Measurements from ENCODE around the gene MEIOC. TPM values are rescaled to one million over a fixed set of nuclear protein-coding genes. Genes with fewer than 3 reads are reported as not detected.
A peak's percentile ranks its signal among the peaks of the same experiment; 100 is the strongest.
"Not testable (repeated sequence)": the region's sequence is repeated elsewhere in the genome, so short reads cannot be mapped to it uniquely, and the experiment has no call there.

Gene MEIOC
- under 0.01 and 0.22 TPM in 2 replicates for total RNA-seq (2012; rRNA removed)

DNA sequence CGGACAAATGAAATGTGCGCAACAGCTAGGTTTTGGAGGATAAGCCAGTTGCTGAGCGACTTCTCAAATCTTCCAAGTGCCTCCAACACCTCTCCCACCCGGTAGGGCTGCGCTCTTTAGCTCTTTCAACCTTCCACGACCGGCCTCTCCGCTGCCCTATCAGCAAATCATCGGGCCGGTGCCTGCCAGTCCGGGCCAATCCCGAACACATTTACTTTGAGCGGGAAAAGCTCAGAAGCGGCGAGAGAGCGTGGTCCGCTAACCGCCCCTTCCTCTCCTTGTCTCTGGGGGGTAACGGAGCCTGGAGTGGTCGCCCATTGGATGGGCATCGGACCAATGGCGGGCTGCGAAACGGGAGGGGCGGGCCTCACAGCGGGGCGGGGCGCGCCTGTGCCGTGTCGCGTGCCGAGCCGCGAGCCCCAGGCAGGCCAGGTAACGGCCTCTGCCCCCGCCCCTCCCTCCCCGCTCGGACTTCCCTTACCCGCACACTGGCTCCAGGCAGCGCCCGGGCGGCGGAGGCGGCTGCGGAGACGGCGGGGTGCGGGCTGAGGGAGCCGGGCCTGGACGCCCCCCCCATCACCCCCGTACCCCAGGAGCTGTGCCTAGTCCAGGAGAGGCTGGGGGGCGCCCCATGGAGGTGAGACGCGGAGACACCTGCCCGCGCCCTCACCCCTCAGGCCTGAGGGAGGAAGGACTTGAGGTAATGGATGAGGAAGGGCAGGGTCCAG, at the start of gene MEIOC:
Gene MEIOC, plus strand, starts transcription at position 486 of the 728 bp plus-strand sequence. Its CDS starts 146 bp downstream, at position 632.
- Histone ChIP-seq H3K4me2 (ENCODE audit: low read length) (peak within 1 kb of the TSS; percentile 65), H3K36me3 (ENCODE audit: insufficient read depth, low read length) (no peaks in the 10 kb centered on the region), H3K4me3 (ENCODE audit: low read length) (peak within 1 kb of the TSS; percentile 43), H3K9me3 (replicated peaks; ENCODE audit: low read length) (no peaks in the 10 kb centered on the region), H3K4me1 (ENCODE audit: control insufficient read depth, insufficient read depth, low read length) (no peaks in the 10 kb centered on the region), H3K27me3 (ENCODE audit: control insufficient read depth, insufficient read depth, low read length) (peaks cover 18% of the 10 kb centered on the region), H3K9ac (ENCODE audit: low read depth, low read length) (no peak within 1 kb of the TSS)

DNA sequence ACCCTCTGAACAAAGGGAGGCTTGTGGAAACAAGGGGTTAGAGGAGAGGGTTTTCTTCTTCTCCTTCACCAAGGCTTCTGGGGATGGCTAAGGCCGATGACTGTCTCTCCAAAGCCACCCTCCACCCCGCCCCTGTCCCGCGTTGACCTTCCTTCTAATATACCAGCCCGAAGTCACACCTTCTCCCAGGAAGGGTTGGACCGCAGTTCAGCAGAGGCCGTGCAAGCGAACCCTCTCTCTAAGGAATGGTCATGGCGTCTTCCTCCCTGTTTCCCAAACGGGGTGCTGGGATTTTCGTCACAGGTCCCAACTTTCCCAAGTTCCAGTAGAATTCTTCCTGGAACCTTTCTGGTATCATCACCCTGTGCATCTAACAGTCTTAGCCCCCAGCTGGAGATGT, 49.6 kb upstream of the MEIOC start:
- Histone ChIP-seq H3K36me3 (ENCODE audit: insufficient read depth, low read length) (no peaks in the 10 kb centered on the region), H3K4me2 (ENCODE audit: low read length) (no peak overlapping the region), H3K9me3 (replicated peaks; ENCODE audit: low read length) (no peaks in the 10 kb centered on the region), H3K27me3 (ENCODE audit: control insufficient read depth, insufficient read depth, low read length) (no peaks in the 10 kb centered on the region), H3K4me1 (ENCODE audit: control insufficient read depth, insufficient read depth, low read length) (peaks cover 23% of the 10 kb centered on the region), H3K4me3 (ENCODE audit: low read length) (no peak overlapping the region), H3K9ac (ENCODE audit: low read depth, low read length) (no peak overlapping the region)

DNA sequence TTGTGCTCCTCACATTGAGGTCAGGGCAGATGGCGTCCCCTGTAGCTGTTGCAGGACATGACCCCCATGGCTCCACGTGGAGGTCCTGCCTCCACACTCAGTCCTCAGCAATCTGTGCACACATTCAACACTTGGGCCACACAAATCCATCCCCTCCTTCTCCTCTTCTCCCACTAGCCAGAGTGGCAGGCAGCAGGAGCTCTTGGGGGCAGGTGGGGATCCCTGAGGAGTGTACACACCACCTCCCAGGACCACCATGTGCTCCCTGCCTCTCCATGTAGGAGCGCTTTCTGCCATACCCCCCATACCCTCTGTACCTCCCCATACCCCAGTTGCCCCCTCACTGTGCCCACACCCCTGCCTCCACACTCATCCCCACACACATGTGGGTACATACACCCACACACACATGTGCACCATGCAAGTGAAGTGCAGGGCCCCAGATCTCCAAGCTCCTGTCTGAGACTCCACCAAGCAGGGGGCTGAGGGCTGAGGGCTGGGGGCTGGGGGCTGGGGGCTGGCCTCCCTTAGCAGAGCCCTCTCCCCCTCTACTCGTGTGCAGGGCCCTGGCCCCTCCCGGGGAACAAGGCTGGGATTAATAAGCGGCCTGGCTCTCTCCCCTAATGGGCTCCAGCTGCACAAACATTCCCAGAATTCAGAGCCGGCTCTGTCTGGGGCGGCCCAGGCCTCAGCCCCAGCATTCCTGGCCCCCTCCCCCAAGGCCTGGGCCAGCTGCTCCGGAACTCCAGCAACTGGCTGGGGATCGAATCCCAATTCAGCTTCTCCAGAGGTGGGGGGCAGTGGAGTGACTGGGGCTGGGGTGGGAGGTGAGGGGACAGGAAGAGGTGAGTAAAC, 48.2 kb upstream of the MEIOC start:
- H3K27me3 ChIP-seq (ENCODE audit: control insufficient read depth, insufficient read depth, low read length): no peaks in the 10 kb centered on the region
- no peak overlapping the region for H3K4me3 ChIP-seq (ENCODE audit: low read length)
- peaks cover 23% of the 10 kb centered on the region for H3K4me1 ChIP-seq (ENCODE audit: control insufficient read depth, insufficient read depth, low read length)
- no peaks in the 10 kb centered on the region for H3K9me3 ChIP-seq (replicated peaks; ENCODE audit: low read length)
- no peak overlapping the region for H3K9ac ChIP-seq (ENCODE audit: low read depth, low read length)
- no peak overlapping the region for H3K4me2 ChIP-seq (ENCODE audit: low read length)
- H3K36me3 ChIP-seq (ENCODE audit: insufficient read depth, low read length): no peaks in the 10 kb centered on the region

DNA sequence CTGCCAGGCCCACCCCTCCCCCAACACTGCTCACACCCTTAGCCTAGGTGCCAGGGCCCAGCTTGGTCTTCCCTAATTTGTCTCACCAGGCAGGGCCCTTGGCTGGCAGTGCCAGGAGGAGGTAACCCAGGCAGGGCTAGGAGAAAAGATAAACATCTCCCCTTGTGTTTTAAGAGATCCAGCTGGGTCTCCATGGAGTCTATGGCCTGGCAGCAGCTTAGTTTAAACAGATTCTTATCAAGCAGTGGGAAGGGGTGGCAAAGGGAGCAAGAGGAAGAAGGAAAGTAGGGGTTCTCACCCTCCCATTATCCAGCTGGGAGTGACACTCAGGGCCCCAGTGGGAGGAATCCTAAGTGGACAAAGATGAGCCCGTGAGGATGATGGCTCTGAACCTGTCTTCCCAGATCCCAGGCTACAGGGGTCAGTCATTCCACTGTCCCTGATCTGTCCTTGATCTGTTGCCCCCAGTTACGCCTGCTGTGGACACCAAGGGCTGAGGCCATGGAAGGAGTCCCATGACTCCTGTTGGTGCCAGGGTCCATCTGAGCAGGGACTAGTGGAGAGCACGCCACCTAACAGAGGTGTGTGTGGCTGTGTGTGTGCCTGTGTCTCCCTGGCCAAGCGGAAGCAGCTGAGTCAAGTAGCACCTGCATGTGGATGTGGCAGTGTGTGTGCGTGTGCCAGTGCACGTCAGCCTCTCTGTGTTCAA, 47.4 kb upstream of the MEIOC start:
- peaks cover 23% of the 10 kb centered on the region for H3K4me1 ChIP-seq (ENCODE audit: control insufficient read depth, insufficient read depth, low read length)
- H3K4me3 ChIP-seq (ENCODE audit: low read length): no peak overlapping the region
- H3K36me3 ChIP-seq (ENCODE audit: insufficient read depth, low read length): no peaks in the 10 kb centered on the region
- H3K4me2 ChIP-seq (ENCODE audit: low read length): no peak overlapping the region
- H3K9me3 ChIP-seq (replicated peaks; ENCODE audit: low read length): no peaks in the 10 kb centered on the region
- H3K27me3 ChIP-seq (ENCODE audit: control insufficient read depth, insufficient read depth, low read length): no peaks in the 10 kb centered on the region
- no peak overlapping the region for H3K9ac ChIP-seq (ENCODE audit: low read depth, low read length)

DNA sequence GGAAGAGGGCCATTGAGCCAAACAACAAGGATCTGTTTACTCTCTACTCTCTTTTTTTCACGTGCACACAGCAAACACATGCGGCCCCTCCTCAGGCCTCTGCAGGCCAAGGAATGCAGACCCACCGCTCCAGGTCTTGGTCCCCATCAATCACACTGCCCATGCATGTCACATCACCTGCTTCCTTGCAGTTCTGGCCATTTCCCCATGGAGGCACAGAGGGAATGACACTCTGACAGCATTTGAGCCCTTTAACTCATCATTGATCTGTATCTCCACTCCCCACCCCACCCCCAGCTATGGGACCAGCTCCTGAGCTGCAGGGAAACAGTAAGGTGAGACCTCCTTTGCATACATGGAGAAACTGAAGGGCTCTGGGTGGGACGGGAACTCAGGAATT, 45.9 kb upstream of the MEIOC start:
- H3K9ac ChIP-seq (ENCODE audit: low read depth, low read length): no peak overlapping the region
- H3K4me3 ChIP-seq (ENCODE audit: low read length): no peak overlapping the region
- H3K36me3 ChIP-seq (ENCODE audit: insufficient read depth, low read length): no peaks in the 10 kb centered on the region
- H3K9me3 ChIP-seq (replicated peaks; ENCODE audit: low read length): no peaks in the 10 kb centered on the region
- no peak overlapping the region for H3K4me2 ChIP-seq (ENCODE audit: low read length)
- H3K4me1 ChIP-seq (ENCODE audit: control insufficient read depth, insufficient read depth, low read length): peaks cover 13% of the 10 kb centered on the region
- H3K27me3 ChIP-seq (ENCODE audit: control insufficient read depth, insufficient read depth, low read length): no peaks in the 10 kb centered on the region

DNA sequence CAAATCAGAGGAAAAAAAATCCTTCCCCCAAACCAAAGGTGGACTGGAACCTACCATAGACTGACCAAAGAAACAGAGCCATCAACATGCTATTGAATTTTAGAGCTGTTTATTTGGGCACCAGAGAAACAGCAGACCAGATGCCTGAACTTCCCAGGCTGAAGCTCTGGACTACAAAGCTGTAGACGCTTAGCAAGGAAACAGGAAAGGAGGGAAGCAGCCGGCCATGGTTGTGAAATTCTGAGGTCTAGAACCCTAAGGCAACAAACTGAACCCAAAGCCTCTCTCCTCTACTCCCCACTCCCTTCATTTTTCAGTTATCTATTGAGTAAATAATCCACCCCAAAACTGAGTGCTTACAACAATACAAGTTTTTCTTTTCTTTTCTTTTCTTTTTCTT, 45.4 kb upstream of the MEIOC start:
- no peak overlapping the region for H3K4me2 ChIP-seq (ENCODE audit: low read length)
- no peak overlapping the region for H3K4me3 ChIP-seq (ENCODE audit: low read length)
- H3K9me3 ChIP-seq (replicated peaks; ENCODE audit: low read length): no peaks in the 10 kb centered on the region
- H3K27me3 ChIP-seq (ENCODE audit: control insufficient read depth, insufficient read depth, low read length): no peaks in the 10 kb centered on the region
- H3K9ac ChIP-seq (ENCODE audit: low read depth, low read length): no peak overlapping the region
- no peaks in the 10 kb centered on the region for H3K36me3 ChIP-seq (ENCODE audit: insufficient read depth, low read length)
- peaks cover 13% of the 10 kb centered on the region for H3K4me1 ChIP-seq (ENCODE audit: control insufficient read depth, insufficient read depth, low read length)

DNA sequence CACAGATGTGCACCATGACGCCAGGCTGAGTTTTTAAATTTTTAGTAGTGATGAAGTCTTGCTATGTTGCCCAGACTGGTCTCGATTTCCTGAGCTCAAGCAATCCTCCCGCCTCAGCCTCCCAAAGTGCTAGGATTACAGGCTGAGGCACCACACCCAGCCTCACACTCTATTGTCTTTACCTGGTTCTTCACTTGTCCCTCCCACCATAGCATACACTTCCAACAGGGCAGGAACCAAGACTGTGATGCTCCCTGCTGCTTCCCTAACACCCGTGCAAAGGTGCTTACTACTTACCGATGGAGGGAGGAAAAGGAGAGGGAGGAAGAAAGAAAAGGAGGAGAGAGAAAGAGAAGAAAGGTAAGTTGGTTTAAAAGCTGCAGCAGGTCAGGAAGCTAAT, 41.4 kb upstream of the MEIOC start:
- Histone ChIP-seq H3K9me3 (replicated peaks; ENCODE audit: low read length) (no peaks in the 10 kb centered on the region), H3K27me3 (ENCODE audit: control insufficient read depth, insufficient read depth, low read length) (peaks cover 5% of the 10 kb centered on the region), H3K9ac (ENCODE audit: low read depth, low read length) (no peak overlapping the region), H3K4me1 (ENCODE audit: control insufficient read depth, insufficient read depth, low read length) (no peaks in the 10 kb centered on the region), H3K36me3 (ENCODE audit: insufficient read depth, low read length) (no peaks in the 10 kb centered on the region), H3K4me2 (ENCODE audit: low read length) (no peak overlapping the region), H3K4me3 (ENCODE audit: low read length) (no peak overlapping the region)

DNA sequence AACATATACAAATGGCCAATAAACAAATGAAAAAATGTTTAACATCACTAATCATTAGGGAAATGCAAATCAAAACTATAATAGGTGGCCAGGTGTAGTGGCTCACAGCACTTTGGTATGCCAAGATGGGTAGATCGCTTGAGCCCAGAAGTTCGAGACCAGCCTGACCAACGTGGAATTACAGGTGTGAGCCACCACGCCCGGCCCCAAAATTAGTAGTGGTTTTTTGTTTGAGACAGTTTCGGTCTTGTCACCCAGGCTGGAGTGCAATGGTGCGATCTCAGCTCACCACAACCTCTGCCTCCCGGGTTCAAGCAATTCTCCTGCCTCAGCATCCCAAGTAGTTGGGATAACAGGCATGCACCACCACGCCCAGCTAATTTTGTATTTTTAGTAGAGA, 37.6 kb upstream of the MEIOC start:
- H3K9me3 ChIP-seq (replicated peaks; ENCODE audit: low read length); H3K27me3 ChIP-seq (ENCODE audit: control insufficient read depth, insufficient read depth, low read length); H3K36me3 ChIP-seq (ENCODE audit: insufficient read depth, low read length); H3K4me3 ChIP-seq (ENCODE audit: low read length); H3K4me2 ChIP-seq (ENCODE audit: low read length); H3K9ac ChIP-seq (ENCODE audit: low read depth, low read length); H3K4me1 ChIP-seq (ENCODE audit: control insufficient read depth, insufficient read depth, low read length): not testable (repeated sequence)

DNA sequence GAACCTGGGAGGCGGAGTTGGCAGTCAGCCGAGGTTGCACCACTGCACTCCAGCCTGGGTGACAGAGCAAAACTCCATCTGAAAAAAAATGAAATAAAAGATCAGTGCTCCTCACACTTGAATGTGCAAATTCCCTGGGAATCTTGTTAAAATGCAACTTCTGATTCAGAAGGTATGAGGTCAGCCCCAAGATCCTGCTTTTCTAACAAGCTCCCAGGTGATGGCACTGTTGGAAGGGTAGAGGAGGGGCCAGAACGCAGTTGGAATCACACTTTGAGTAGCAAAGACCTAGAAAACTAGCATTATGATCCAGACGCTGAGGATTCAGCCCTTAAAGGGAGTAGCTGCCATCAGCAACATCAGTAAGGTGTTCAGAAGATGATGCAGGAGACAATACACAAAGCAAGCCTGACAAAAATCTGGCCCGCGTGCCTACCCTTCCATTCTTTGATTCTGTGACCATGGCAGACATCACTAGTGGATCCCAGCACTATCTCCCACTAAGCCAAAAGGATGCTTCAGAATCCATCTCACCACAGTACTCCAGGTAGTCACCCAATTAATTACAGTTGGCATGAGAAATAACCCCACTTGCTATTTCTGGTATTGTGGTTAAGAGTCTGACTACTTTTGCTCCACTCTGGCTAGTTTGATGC, 33.1 kb upstream of the MEIOC start:
- Histone ChIP-seq H3K27me3 (ENCODE audit: control insufficient read depth, insufficient read depth, low read length) (peaks cover 3% of the 10 kb centered on the region), H3K4me2 (ENCODE audit: low read length) (no peak overlapping the region), H3K4me3 (ENCODE audit: low read length) (no peak overlapping the region), H3K9me3 (replicated peaks; ENCODE audit: low read length) (no peaks in the 10 kb centered on the region), H3K9ac (ENCODE audit: low read depth, low read length) (no peak overlapping the region), H3K4me1 (ENCODE audit: control insufficient read depth, insufficient read depth, low read length) (peaks cover 2% of the 10 kb centered on the region), H3K36me3 (ENCODE audit: insufficient read depth, low read length) (no peaks in the 10 kb centered on the region)

DNA sequence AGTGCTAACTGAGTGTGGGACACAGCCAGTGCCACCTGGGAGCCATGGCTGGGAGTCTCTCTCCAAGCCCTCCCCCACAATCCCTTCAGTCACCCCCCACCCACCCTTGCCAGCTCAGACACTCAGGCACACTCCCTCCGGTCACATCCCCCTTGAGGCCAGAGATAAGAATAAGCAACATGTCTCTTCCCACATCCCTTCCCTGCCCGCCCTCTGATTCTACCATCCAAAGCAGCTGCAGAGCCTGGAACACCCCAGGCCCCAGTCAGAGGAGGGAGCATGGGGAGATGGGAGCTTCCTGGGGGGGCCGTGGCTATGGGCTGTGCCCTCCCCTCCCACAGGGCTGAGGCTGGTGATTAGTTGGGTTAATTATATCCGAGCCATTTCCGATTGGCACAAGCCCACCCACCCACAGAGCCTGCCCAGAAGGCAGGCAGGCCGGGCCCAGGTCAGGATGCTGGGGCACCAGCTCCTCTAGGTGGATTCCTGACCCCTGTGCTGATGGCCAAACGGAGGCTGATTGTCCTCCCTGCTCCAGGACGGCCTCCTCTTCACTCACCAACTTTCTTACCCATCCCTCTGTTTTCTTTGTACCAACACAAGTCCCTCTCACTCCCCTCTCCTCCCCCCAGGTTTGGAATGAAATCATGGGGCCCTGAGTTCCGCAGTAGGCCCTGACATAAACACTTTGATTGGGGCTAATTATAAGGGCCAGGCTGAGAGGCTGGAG, 28.6 kb upstream of the MEIOC start:
- Histone ChIP-seq H3K9me3 (replicated peaks; ENCODE audit: low read length) (no peaks in the 10 kb centered on the region), H3K4me1 (ENCODE audit: control insufficient read depth, insufficient read depth, low read length) (peaks cover 6% of the 10 kb centered on the region), H3K4me2 (ENCODE audit: low read length) (no peak overlapping the region), H3K4me3 (ENCODE audit: low read length) (no peak overlapping the region), H3K36me3 (ENCODE audit: insufficient read depth, low read length) (no peaks in the 10 kb centered on the region), H3K9ac (ENCODE audit: low read depth, low read length) (peak overlapping the region; percentile 29), H3K27me3 (ENCODE audit: control insufficient read depth, insufficient read depth, low read length) (peaks cover 3% of the 10 kb centered on the region)

Measured in skeletal muscle satellite cell (primary cell).